HUES48 (cell line): ENCODE measurements around the gene ORC2.

Experiments
- H3K27ac ChIP-seq: one replicate; pipeline ENCODE4 v1.7.0; 2013; ENCODE audit warnings: low read depth, low read length, inconsistent platforms
- H3K27me3 ChIP-seq: 2 replicates; pipeline ENCODE4 v1.6.1; 2013; ENCODE audit warnings: mild to moderate bottlenecking, low read length; ENCODE audit not compliant: control insufficient read depth, insufficient read depth
- H3K36me3 ChIP-seq: 2 replicates; pipeline ENCODE4 v1.6.1; 2013; ENCODE audit warnings: low read length; ENCODE audit not compliant: control insufficient read depth, insufficient read depth
- H3K4me1 ChIP-seq: 2 replicates; pipeline ENCODE4 v1.6.1; 2013; ENCODE audit warnings: mild to moderate bottlenecking, low read length; ENCODE audit not compliant: control insufficient read depth, insufficient read depth
- H3K4me3 ChIP-seq: 2 replicates; pipeline ENCODE4 v1.5.1; 2013; ENCODE audit warnings: mild to moderate bottlenecking, low read depth, low read length
- H3K9ac ChIP-seq: 2 replicates; pipeline ENCODE4 v1.6.1; 2013; ENCODE audit warnings: mild to moderate bottlenecking, low read depth, low read length, moderate library complexity
- H3K9me3 ChIP-seq: 2 replicates; pipeline ENCODE4 v1.6.1; 2013; ENCODE audit warnings: low read length; ENCODE audit not compliant: control insufficient read depth, insufficient read depth

ORC2 gene

DNA sequence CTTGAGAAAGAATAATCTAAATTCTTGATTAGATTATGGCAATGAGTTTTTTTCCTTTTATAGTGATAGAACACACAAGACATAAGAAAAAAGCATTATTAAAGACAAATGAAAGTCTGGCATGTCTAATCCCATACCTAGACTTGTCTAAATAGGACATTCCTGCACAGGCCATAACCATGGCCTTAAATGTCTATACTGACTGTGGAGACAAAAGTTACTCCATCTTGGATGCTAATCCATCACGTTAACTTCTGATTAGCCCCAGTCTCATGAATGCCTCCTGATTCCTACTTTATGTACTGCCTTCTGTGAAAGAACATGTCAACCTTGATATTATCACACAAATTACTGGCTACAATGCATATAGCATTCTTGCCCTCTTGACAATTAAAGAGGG lies 23.6 kb downstream of the ORC2 start:
- H3K4me1 ChIP-seq, result no peaks in the 10 kb centered on the region
- H3K27me3 ChIP-seq, result no peaks in the 10 kb centered on the region
- no peak overlapping the region for H3K27ac ChIP-seq
- no peak overlapping the region for H3K4me3 ChIP-seq
- no peak overlapping the region for H3K9ac ChIP-seq
- H3K9me3 ChIP-seq, result no peaks in the 10 kb centered on the region
- peaks cover 97% of the 10 kb centered on the region for H3K36me3 ChIP-seq

DNA sequence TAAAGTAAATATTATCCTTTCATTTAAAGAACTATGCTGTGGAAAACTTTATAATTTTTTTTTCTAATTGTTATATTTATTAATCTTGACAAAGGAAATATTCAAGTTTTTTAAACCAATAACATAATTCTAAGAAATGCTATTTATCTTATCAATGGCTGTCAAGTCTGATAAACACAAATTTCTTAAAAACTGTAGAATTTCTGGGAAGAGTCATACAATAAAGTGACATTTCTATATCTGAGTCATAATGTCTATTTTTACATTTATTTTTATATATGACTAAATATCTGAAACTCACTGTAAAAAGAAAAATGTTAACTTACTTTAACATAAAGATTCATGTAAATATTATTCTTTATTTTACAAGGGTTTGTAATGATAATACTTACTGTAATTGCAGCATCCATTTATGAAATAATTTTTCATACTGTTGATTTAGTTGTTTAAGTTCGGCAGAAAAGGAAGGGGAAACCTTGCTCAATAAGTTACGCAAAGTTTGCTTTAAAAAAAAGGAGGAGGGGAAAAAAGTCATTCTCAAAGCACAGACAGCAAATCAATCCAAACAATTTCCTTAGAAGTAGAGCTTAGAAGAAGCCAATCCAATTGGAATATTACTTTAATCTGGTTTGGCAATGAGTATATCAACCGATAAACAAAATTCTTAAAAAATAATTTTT lies 32.4 kb downstream of the ORC2 start:
- H3K36me3 ChIP-seq, result peaks cover 80% of the 10 kb centered on the region
- no peaks in the 10 kb centered on the region for H3K9me3 ChIP-seq

DNA sequence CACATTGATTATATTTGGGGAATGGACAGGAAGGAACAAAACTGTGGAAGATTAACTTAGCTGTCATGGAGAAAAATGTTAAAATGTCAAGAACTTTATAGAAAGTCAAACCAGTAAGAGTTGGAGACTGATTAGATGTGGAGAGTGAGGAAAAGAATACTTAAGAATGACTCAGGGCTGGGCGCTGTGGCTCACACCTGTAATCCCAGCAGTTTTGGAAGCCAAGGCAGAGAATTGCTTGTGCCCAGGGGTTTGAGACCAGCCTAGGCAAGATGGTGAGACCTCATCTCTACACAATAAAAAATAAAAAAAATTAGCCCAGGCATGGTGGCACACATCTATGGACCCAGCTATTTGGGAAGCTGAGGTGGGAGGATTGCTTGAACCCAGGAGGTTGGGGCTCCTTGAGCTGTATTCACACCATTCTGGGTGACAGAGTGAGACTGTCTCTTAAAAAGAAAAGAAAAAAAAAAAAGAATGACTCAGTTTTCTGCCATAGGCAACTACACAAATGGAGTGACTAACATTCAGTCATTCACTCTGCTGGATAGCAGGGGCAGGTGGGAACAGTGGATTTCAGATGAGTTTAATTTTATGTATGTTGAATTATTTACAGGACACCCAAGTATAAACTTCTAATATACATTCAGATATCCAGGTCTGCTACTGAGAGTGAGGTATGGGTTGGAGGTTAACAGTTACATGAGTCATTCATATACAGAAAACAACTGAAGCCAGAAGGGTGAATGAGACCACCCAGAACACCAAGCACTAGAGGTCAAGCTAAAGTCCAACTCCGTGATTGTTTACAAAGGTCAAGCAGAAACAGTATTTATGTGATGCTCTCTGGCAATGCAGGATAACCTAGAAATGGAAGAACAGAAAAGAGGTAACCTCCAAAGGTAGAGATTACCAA lies 33.9 kb downstream of the ORC2 start:
- no peak overlapping the region for H3K4me3 ChIP-seq
- peaks cover 80% of the 10 kb centered on the region for H3K36me3 ChIP-seq
- H3K27me3 ChIP-seq, result no peaks in the 10 kb centered on the region
- no peaks in the 10 kb centered on the region for H3K9me3 ChIP-seq
- no peak overlapping the region for H3K27ac ChIP-seq
- H3K4me1 ChIP-seq, result no peaks in the 10 kb centered on the region
- H3K9ac ChIP-seq, result no peak overlapping the region

More for the DNA sequence above, 32.4 kb downstream of the ORC2 start:
- no peaks in the 10 kb centered on the region for H3K4me1 ChIP-seq
- H3K4me3 ChIP-seq, result no peak overlapping the region
- H3K27ac ChIP-seq, result no peak overlapping the region
- H3K27me3 ChIP-seq, result no peaks in the 10 kb centered on the region
- H3K9ac ChIP-seq, result no peak overlapping the region

DNA sequence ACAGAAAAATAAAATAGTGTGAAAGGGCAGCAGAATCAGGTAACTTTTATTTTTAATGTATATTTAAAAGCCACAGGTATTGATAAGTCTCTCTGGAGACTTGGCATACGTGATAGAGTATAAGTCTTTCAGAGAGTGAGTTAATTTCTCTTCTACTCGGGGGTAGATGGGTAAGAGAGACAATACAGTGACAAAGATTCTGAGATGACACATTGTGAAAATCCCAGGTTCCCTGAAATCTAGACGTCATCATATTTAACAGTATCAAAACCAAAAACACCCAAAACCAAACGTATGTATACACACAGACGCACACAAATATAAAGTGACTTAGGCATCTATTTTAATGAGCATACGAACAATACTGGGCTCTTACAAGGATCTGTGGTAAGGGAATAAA lies 41.0 kb downstream of the ORC2 start:
- Histone ChIP-seq H3K9me3 (no peaks in the 10 kb centered on the region), H3K9ac (no peak overlapping the region), H3K27ac (no peak overlapping the region), H3K4me1 (no peaks in the 10 kb centered on the region), H3K36me3 (peaks cover 94% of the 10 kb centered on the region), H3K27me3 (no peaks in the 10 kb centered on the region), H3K4me3 (no peak overlapping the region)

DNA sequence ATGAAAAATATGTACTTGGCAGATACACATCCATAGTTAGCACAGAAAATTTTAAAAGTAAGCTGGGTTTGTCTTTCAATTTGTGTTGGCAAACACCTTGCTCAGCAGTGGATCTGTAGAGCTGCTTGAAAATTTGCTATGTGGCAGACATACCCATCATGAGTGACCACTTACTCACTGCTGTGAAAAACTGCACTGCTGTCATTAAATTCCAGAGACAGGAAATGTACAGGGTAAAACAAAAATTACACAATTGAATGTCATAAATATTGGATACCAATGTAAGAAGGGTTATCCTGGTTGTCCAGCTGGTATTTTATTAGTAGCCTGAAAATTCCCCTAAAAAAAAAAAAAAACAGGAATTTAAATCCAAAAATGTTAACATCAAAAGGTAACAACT lies 49.8 kb downstream of the ORC2 start:
- no peaks in the 10 kb centered on the region for H3K27me3 ChIP-seq
- no peak overlapping the region for H3K27ac ChIP-seq
- no peaks in the 10 kb centered on the region for H3K9me3 ChIP-seq
- no peaks in the 10 kb centered on the region for H3K4me1 ChIP-seq
- H3K9ac ChIP-seq, result no peak overlapping the region
- peaks cover 83% of the 10 kb centered on the region for H3K36me3 ChIP-seq
- no peak overlapping the region for H3K4me3 ChIP-seq

DNA sequence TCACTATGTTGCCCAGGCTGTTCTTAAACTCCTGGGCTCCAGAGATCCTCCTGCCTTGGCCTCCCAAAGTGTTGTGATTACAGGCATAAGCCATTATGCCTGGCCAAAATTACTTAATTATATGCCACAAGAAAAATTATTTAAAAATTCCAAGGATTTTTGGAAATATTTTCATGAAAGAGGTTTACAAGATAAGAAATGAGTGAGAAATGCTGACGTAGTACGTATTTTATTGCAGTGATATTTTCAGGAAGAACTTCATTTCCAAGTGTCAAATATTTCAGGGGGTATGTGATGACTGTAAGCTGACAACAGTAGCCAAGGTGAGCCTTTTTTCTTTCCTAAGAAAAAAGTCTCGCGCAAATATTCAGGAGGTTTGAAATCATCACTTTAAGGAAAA lies 53.5 kb downstream of the ORC2 start:
- H3K9me3 ChIP-seq, result no peaks in the 10 kb centered on the region
- H3K9ac ChIP-seq, result no peak overlapping the region
- H3K4me1 ChIP-seq, result no peaks in the 10 kb centered on the region
- no peak overlapping the region for H3K27ac ChIP-seq
- no peak overlapping the region for H3K4me3 ChIP-seq
- no peaks in the 10 kb centered on the region for H3K27me3 ChIP-seq
- peaks cover 77% of the 10 kb centered on the region for H3K36me3 ChIP-seq

DNA sequence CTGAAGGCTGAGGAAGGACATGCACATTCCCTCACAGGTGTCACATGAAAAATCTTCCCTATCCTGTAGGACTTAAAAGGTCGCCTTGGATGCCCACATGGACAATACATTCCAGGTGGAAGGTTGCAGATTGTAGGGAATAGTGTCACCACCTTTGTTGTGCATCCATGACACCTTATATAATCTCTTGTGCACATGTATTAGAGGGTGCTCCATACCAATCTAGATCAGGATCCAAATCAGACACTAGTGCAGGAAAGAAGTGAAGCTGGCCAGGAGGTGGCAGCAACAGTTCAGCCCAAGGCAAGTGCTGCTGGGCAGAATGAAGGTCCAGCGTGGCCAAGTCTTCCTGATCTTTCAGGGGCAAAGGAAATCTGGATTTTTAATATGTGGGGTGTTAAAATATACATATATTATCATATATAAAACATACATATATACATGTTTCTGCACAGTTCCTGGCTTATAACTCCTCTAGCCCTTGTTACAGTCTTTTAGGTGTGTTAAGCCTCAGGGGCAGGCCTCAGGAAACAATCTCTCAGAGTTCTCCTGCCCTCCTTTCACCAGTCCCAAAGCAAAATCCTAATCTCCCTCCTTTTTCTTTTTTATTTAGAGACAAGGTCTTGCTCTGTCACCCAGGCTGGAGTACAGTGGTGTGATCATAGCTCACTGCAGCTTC lies 57.7 kb downstream of the ORC2 start:
- Histone ChIP-seq H3K9ac (no peak overlapping the region), H3K9me3 (no peaks in the 10 kb centered on the region), H3K36me3 (peaks cover 79% of the 10 kb centered on the region), H3K4me3 (no peak overlapping the region), H3K27me3 (no peaks in the 10 kb centered on the region), H3K4me1 (no peaks in the 10 kb centered on the region), H3K27ac (no peak overlapping the region)

DNA sequence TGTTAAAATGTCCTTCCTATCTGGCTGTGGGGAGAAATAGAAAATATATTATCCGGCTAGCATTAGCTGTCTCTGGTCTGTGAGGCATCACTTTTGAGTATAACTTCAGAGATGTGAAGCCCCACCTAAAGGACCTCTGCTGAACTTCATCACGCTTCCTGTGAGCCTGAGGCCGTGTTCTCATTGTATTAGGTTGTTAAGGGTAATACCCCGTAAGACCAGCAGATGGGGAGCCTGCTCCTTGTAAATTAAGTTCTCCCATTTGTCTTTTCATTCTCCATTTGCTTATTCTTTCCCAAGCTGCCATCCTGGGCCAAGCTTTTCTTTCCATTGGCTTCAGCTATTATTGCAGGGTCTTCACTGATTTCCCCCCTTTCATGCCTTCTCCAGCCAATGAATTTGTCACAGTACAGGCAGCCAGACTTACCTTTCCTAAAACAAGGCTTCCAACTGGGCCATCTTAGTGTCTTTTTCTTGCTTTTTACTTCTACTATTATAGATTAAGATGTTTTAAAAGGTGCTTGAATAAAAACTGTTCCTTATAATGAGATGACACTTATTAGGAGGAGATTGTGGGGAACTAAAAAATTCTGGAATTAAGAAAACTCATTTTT lies 61.9 kb downstream of the ORC2 start:
- Histone ChIP-seq H3K27me3 (no peaks in the 10 kb centered on the region), H3K4me3 (no peak overlapping the region), H3K9ac (no peak overlapping the region), H3K4me1 (no peaks in the 10 kb centered on the region), H3K9me3 (no peaks in the 10 kb centered on the region), H3K36me3 (peaks cover 88% of the 10 kb centered on the region), H3K27ac (no peak overlapping the region)

DNA sequence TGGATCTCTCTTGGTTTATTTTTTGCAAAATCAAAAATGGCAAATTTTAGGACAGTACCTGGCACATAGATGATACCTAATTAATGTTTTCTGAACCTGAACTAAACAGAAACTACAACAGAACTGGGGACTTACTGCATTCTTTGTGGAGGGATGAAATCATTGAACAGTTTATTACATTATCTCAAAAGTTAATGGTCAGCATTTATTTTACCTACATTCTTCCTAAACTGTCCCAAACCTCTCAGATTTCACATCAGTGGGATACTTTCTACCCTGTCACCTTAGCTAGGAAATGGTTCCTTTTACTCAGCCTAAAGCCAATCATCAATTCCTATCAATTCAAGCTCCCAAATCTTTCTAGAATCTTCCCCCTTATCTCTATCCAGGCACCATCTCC lies 64.0 kb downstream of the ORC2 start:
- Histone ChIP-seq H3K4me1 (no peaks in the 10 kb centered on the region), H3K27me3 (no peaks in the 10 kb centered on the region), H3K9ac (no peak overlapping the region), H3K36me3 (peaks cover 91% of the 10 kb centered on the region), H3K9me3 (no peaks in the 10 kb centered on the region), H3K27ac (no peak overlapping the region), H3K4me3 (no peak overlapping the region)

DNA sequence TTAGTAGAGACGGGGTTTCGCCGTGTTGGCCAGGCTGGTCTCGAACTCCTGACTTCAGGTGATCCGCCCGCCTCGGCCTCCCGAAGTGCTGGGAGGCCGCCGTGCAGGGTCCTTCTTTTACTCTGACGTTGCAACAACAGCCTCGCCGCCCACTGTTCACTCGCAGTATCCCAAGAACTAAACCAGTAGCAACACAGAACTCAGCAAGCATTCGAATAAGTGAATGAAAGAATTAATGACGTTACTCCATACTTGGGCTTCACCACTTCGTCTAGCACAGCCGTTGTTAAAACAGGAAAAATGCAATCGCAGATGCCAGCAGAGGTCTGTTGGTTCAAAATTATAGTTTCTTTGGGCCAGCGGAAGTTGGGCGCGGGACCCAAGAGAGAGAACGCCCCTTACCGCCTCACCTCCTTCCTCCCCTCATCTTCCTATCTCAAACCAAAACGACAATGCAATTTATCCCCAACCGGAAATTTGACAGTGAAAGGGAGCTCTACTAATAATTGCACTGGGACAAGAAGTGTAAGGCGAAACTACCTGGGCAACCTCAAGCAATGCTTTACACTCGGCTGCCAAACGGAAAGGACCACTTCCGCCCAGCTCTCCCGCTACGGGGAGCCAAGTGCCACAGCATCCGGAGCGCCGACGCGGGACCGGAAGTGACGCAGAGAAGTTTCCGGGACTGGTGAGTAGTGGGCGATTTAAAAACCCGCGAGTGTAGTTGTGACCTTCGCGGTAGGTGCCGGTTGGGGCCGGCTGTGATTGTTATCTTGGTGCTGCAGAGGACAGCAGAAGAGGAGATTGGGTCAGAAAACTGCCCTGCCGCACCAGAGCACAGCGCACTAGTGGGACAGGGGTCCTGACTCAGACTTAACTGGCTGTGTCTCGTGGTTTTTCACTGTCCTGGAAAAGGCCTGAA lies 74.5 kb downstream of the ORC2 start, which contains the start of the genes NIF3L1 and PPIL3:
Gene NIF3L1, plus strand, starts transcription at position 668 of the 922 bp plus-strand sequence. CDS start 2,573 bp downstream, outside the sequence.
Gene PPIL3, minus strand, starts transcription at position 374 of the 922 bp plus-strand sequence. CDS start 1,462 bp downstream, outside the sequence.
- H3K9ac ChIP-seq, result peak within 1 kb of the TSS; percentile 97
- H3K27me3 ChIP-seq, result no peaks in the 10 kb centered on the region
- 0 out of 2 replicates have a peak, but pooled peaks cover 5% of the 10 kb centered on the region for H3K4me1 ChIP-seq
- peak within 1 kb of the TSS; percentile 99 for H3K27ac ChIP-seq
- peaks cover 42% of the 10 kb centered on the region for H3K36me3 ChIP-seq
- peak within 1 kb of the TSS; percentile 93 for H3K4me3 ChIP-seq
- H3K9me3 ChIP-seq, result no peaks in the 10 kb centered on the region
